GM19467 (cell line): ENCODE measurements around the gene TPO.
"Not testable (repeated sequence)": the region's sequence is repeated elsewhere in the genome, so short reads cannot be mapped to it uniquely, and the experiment has no call there.

Experiments
- ATAC-seq: cut with Tn5 transposase; IDR thresholded peaks from one replicate; pipeline ENCODE4 v1.9.1; 2021; ENCODE audit warnings: mild to moderate bottlenecking, moderate library complexity; ENCODE audit not compliant: unreplicated experiment

TPO gene

GRCh38 chr2:1481406-1482252, 68.4 kb downstream of the TPO start:
- ATAC-seq: no peak

GRCh38 chr2:1482253-1482675, 69.0 kb downstream of the TPO start:
- ATAC-seq: no peak

GRCh38 chr2:1482981-1483380, 69.7 kb downstream of the TPO start:
- ATAC-seq: no peak

- ATAC-seq: no peak
Observed at GRCh38 chr2:1483551-1483950, 70.3 kb downstream of the TPO start.

GRCh38 chr2:1484131-1484884, 71.0 kb downstream of the TPO start:
- ATAC-seq: no peak

GRCh38 chr2:1486670-1487069, 73.4 kb downstream of the TPO start:
- no peak for ATAC-seq

GRCh38 chr2:1487758-1488157, 74.5 kb downstream of the TPO start:
- ATAC-seq: no peak

GRCh38 chr2:1488181-1488671, 75.0 kb downstream of the TPO start:
- no peak for ATAC-seq

- no peak for ATAC-seq
Observed at GRCh38 chr2:1488851-1489250, 75.6 kb downstream of the TPO start.

- no peak for ATAC-seq
Observed at GRCh38 chr2:1489486-1489885, 76.2 kb downstream of the TPO start.

GRCh38 chr2:1490381-1490780, 77.1 kb downstream of the TPO start:
- not testable (repeated sequence) for ATAC-seq

GRCh38 chr2:1491751-1492150, 78.5 kb downstream of the TPO start:
- no peak for ATAC-seq

- not testable (repeated sequence) for ATAC-seq
Observed at GRCh38 chr2:1492231-1492630, 79.0 kb downstream of the TPO start.

- ATAC-seq: no peak
Observed at GRCh38 chr2:1492711-1493430, 79.6 kb downstream of the TPO start.

- no peak for ATAC-seq
Observed at GRCh38 chr2:1493431-1494126, 80.3 kb downstream of the TPO start.

- no peak for ATAC-seq
Observed at GRCh38 chr2:1494257-1494656, 81.0 kb downstream of the TPO start.

GRCh38 chr2:1494906-1495305, 81.6 kb downstream of the TPO start:
- ATAC-seq: no peak

- ATAC-seq: no peak
Observed at GRCh38 chr2:1495676-1496358, 82.6 kb downstream of the TPO start.

- ATAC-seq: no peak
Observed at GRCh38 chr2:1496359-1496821, 83.1 kb downstream of the TPO start.

GRCh38 chr2:1497122-1497611, 83.9 kb downstream of the TPO start:
- no peak for ATAC-seq
